HepG2 (cell line): ENCODE results near the gene PBOV1. TPM values are rescaled to one million over a fixed set of nuclear protein-coding genes. Genes with fewer than 3 reads are reported as not detected.

Source experiments
- ARID4A ChIP-seq: sonication (generic); formaldehyde crosslinking; IDR thresholded peaks from 2 replicates; pipeline ENCODE4 v1.5.0; 2020; ENCODE audit warnings: mild to moderate bottlenecking, missing genetic modification reagents, borderline replicate concordance
- CHCHD3 ChIP-seq: sonication (generic); formaldehyde crosslinking; IDR thresholded peaks from 2 replicates; pipeline ENCODE4 v1.8.0; 2022; ENCODE audit warnings: mild to moderate bottlenecking, missing genetic modification reagents, moderate library complexity
- FOSL1 ChIP-seq: sonication (generic); formaldehyde crosslinking; IDR thresholded peaks from 2 replicates; pipeline ENCODE4 v1.9.0; 2021; ENCODE audit warnings: missing genetic modification reagents, borderline replicate concordance
- JUN ChIP-seq: sonication (generic); formaldehyde crosslinking; IDR thresholded peaks from 2 replicates; pipeline ENCODE4 v1.4.0; 2020; ENCODE audit warnings: mild to moderate bottlenecking, missing genetic modification reagents
- NFE2L1 ChIP-seq: sonication (generic); formaldehyde crosslinking; IDR thresholded peaks from 2 replicates; pipeline ENCODE4 v1.4.0; 2020; ENCODE audit warnings: missing genetic modification reagents, mild to moderate bottlenecking, borderline replicate concordance
- PRPF4 ChIP-seq: fragments of 200-400 bp; formaldehyde crosslinking; IDR thresholded peaks from 2 replicates; pipeline ENCODE4 v1.6.1; 2016; ENCODE audit warnings: low read length, low read depth; ENCODE audit not compliant: poor library complexity, severe bottlenecking
- TCF7 ChIP-seq: sonication (generic); IDR thresholded peaks from 2 replicates; pipeline ENCODE4 v1.6.1; 2016; ENCODE audit warnings: antibody characterized with exemption, low read depth
- ZNF124 ChIP-seq: sonication (generic); formaldehyde crosslinking; IDR thresholded peaks from 2 replicates; pipeline ENCODE4 v1.4.0; 2020; ENCODE audit warnings: missing genetic modification reagents
- ZNF30 ChIP-seq: sonication (generic); formaldehyde crosslinking; IDR thresholded peaks from 2 replicates; pipeline ENCODE4 v1.5.0; 2020; ENCODE audit warnings: mild to moderate bottlenecking, missing genetic modification reagents
- ZNF530 ChIP-seq: sonication (generic); formaldehyde crosslinking; IDR thresholded peaks from 2 replicates; pipeline ENCODE4 v1.5.0; 2020; ENCODE audit warnings: low read depth, mild to moderate bottlenecking, missing genetic modification reagents
- ZNF570 ChIP-seq: sonication (generic); formaldehyde crosslinking; IDR thresholded peaks from 2 replicates; pipeline ENCODE4 v1.4.0; 2020; ENCODE audit warnings: mild to moderate bottlenecking, missing genetic modification reagents, borderline replicate concordance
- ZNF619 ChIP-seq: sonication (generic); formaldehyde crosslinking; IDR thresholded peaks from 2 replicates; pipeline ENCODE4 v1.4.0; 2020; ENCODE audit warnings: mild to moderate bottlenecking, missing genetic modification reagents
- ZNF780A ChIP-seq: sonication (generic); formaldehyde crosslinking; IDR thresholded peaks from 2 replicates; pipeline ENCODE4 v1.8.0; 2022; ENCODE audit warnings: mild to moderate bottlenecking, missing genetic modification reagents, moderate library complexity
- ZSCAN30 ChIP-seq: sonication (generic); formaldehyde crosslinking; IDR thresholded peaks from 2 replicates; pipeline ENCODE4 v1.5.0; 2020; ENCODE audit warnings: mild to moderate bottlenecking, missing genetic modification reagents
- polyA plus RNA-seq, 8 experiments: library from polyadenylated mRNA; depleted of rRNA in 3 of 8; stranded (reverse) in 7 of 8; unstranded in 1 of 8; fragments of >200 nt; fragmentation: Illumina TruSeq in 4 of 8; extraction: Trizol in 4 of 8; gene quantifications; 2 replicates each; pipeline versions ENCODE4 v1.2.1 to v1.2.3, GENCODE V29; 2011 to 2016; ENCODE audit warnings: low read depth in 4 of 8, missing spikeins in 1 of 8, mixed read lengths in 1 of 8; ENCODE audit not compliant: insufficient read depth in 1 of 8
- total RNA-seq, 5 experiments: library from RNA; depleted of rRNA; stranded (reverse); fragments of >200 nt; fragmentation: Illumina TruSeq; extraction: Trizol; gene quantifications; 2 replicates each; pipeline ENCODE4 v1.2.3, GENCODE V29; 2016; ENCODE audit warnings: low read depth in 1 of 5
- TF ChIP-seq, protein P1 (sequence below): sonication (generic); formaldehyde crosslinking; IDR thresholded peaks from 2 replicates; pipeline ENCODE4 v1.5.1; 2020; ENCODE audit warnings: mild to moderate bottlenecking, missing genetic modification reagents, moderate library complexity
- TF ChIP-seq, protein P2 (sequence below): sonication (generic); formaldehyde crosslinking; conservative IDR thresholded peaks from 2 replicates; pipeline ENCODE4 v1.4.0; 2020; ENCODE audit warnings: missing genetic modification reagents
- TF ChIP-seq, protein P3 (sequence below): sonication (generic); formaldehyde crosslinking; IDR thresholded peaks from 2 replicates; pipeline ENCODE4 v1.5.0; 2020; ENCODE audit warnings: missing genetic modification reagents
- TF ChIP-seq, protein P4 (sequence below): sonication (generic); formaldehyde crosslinking; conservative IDR thresholded peaks from 2 replicates; pipeline ENCODE4 v1.8.1; 2023; ENCODE audit warnings: missing genetic modification reagents

PBOV1 gene
- total and polyA plus RNA-seq, 2 of the 13 experiments (the other 11 are each of a cell fraction or from before 2014, with no cell fraction given): not detected

DNA sequence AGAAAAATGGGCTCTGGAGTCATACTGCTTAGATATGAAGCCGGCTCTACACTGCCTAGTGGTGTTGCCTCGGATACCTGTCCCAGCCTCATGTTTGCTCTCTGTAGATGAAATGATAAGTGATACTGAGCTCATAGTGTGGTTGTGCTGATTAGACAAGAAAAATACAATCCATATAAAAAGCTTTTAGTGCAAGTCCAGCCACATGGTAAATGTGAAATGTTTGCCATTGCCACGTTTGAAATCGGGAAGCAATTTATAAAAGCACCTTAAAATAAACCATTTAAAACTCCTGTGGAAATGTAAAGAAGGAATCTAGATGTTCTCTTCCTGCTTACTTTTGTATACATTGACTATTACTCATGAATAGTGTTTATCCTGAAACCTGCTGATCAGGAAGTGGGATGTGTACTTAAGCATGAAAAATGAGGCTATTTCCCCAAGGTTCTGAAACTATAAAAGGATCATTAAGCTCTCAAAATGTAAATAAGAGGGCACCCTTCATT lies 13.1 kb upstream of the PBOV1 start (continued):
- TF ChIP-seq, protein P1, sequence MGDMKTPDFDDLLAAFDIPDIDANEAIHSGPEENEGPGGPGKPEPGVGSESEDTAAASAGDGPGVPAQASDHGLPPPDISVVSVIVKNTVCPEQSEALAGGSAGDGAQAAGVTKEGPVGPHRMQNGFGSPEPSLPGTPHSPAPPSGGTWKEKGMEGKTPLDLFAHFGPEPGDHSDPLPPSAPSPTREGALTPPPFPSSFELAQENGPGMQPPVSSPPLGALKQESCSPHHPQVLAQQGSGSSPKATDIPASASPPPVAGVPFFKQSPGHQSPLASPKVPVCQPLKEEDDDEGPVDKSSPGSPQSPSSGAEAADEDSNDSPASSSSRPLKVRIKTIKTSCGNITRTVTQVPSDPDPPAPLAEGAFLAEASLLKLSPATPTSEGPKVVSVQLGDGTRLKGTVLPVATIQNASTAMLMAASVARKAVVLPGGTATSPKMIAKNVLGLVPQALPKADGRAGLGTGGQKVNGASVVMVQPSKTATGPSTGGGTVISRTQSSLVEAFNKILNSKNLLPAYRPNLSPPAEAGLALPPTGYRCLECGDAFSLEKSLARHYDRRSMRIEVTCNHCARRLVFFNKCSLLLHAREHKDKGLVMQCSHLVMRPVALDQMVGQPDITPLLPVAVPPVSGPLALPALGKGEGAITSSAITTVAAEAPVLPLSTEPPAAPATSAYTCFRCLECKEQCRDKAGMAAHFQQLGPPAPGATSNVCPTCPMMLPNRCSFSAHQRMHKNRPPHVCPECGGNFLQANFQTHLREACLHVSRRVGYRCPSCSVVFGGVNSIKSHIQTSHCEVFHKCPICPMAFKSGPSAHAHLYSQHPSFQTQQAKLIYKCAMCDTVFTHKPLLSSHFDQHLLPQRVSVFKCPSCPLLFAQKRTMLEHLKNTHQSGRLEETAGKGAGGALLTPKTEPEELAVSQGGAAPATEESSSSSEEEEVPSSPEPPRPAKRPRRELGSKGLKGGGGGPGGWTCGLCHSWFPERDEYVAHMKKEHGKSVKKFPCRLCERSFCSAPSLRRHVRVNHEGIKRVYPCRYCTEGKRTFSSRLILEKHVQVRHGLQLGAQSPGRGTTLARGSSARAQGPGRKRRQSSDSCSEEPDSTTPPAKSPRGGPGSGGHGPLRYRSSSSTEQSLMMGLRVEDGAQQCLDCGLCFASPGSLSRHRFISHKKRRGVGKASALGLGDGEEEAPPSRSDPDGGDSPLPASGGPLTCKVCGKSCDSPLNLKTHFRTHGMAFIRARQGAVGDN (CRISPR knock-in tag): no peak
- no peak for TF ChIP-seq JUN
- TF ChIP-seq PRPF4: no peak
- TF ChIP-seq TCF7: peak; percentile 68
- TF ChIP-seq, protein P2, sequence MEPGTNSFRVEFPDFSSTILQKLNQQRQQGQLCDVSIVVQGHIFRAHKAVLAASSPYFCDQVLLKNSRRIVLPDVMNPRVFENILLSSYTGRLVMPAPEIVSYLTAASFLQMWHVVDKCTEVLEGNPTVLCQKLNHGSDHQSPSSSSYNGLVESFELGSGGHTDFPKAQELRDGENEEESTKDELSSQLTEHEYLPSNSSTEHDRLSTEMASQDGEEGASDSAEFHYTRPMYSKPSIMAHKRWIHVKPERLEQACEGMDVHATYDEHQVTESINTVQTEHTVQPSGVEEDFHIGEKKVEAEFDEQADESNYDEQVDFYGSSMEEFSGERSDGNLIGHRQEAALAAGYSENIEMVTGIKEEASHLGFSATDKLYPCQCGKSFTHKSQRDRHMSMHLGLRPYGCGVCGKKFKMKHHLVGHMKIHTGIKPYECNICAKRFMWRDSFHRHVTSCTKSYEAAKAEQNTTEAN (CRISPR knock-in tag): no peak
- TF ChIP-seq ZNF619 (CRISPR knock-in tag): no peak
- TF ChIP-seq ZNF570 (CRISPR knock-in tag): no peak
- TF ChIP-seq ZNF124: no peak
- TF ChIP-seq NFE2L1 (CRISPR knock-in tag): no peak
- TF ChIP-seq, protein P3, sequence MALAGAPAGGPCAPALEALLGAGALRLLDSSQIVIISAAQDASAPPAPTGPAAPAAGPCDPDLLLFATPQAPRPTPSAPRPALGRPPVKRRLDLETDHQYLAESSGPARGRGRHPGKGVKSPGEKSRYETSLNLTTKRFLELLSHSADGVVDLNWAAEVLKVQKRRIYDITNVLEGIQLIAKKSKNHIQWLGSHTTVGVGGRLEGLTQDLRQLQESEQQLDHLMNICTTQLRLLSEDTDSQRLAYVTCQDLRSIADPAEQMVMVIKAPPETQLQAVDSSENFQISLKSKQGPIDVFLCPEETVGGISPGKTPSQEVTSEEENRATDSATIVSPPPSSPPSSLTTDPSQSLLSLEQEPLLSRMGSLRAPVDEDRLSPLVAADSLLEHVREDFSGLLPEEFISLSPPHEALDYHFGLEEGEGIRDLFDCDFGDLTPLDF (CRISPR knock-in tag): no peak
- peak; percentile 52; the same call in 1 of the 2 replicates for TF ChIP-seq FOSL1 (CRISPR knock-in tag)
- no peak for TF ChIP-seq ZNF530 (CRISPR knock-in tag)
- no peak for TF ChIP-seq ARID4A (CRISPR knock-in tag)
- TF ChIP-seq ZNF780A (CRISPR knock-in tag): no peak
- TF ChIP-seq, protein P4, sequence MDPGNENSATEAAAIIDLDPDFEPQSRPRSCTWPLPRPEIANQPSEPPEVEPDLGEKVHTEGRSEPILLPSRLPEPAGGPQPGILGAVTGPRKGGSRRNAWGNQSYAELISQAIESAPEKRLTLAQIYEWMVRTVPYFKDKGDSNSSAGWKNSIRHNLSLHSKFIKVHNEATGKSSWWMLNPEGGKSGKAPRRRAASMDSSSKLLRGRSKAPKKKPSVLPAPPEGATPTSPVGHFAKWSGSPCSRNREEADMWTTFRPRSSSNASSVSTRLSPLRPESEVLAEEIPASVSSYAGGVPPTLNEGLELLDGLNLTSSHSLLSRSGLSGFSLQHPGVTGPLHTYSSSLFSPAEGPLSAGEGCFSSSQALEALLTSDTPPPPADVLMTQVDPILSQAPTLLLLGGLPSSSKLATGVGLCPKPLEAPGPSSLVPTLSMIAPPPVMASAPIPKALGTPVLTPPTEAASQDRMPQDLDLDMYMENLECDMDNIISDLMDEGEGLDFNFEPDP: no peak
- no peak for TF ChIP-seq CHCHD3 (CRISPR knock-in tag)
- no peak for TF ChIP-seq ZNF30 (CRISPR knock-in tag)
- no peak for TF ChIP-seq ZSCAN30
